ENCODE data around the gene ITPR1.

ITPR1 gene

DNA sequence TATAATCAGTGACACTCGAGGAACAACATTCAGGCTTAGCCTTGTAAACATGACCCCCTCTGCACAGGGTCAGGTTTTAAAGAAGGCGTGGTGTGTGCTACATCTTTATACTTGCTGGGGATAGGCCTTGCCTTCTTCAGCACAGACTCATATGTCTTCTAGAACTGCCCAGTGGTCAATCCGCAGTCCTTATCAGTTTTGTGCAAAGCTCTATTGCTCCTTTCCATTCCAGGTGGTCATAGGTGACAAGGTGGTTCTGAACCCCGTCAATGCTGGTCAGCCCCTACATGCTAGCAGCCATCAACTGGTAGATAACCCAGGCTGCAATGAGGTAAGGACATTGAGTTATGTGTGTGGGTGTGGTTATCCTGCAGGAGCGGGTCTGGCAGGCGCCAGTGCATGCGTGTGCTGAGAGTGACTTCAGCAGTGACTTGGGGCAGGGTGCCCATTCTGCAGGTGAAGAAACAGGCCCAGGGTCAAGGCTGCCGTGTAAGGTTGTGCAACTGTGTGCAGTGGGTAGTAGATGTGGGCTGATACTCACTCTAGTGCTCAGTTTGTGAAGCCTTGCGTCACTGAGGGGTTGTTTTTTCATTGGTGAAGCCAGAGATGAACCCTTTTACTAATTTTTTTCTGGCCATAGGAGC is 150.9 kb downstream of the ITPR1 start:
- no peak for DNase-seq (ENCODE audit: low read depth in 2 of 2)

DNA sequence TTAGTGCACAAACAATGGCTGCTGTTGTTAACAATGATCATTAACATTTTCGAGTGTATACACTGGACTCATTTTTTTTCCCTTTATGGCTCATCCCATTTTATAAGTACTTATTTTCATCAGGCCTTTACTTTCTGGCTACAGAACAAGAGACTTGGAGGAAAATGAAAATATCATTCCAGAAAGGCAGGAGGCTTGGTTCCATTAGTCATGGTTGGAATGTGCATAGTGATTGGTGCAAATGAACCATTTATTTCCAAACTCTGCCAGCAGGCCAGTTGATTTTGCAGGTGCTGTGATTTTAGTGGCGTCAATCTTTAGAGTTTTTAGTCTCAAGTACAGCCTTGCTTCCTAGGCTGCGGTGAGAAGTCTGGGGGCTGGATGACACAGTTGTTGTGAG is 151.8 kb downstream of the ITPR1 start:
- no peak for DNase-seq (ENCODE audit: low read depth in 2 of 2)

DNA sequence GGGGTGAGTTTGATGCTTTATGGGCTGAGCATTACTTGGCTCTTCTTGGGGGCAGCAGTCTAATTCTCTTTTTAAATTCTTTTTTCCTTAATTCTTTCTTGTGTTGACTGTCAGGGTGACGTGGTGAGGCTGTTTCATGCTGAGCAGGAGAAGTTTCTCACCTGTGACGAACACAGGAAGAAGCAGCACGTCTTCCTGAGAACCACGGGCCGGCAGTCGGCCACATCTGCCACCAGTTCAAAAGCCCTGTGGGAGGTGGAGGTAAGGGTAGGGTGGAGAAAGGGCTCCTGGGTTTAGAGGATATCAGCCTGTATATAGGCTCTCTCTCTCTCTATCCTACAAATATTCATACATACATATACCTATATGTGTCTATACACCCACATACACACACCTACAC is 152.3 kb downstream of the ITPR1 start:
- no peak for DNase-seq (ENCODE audit: low read depth in 2 of 2)

DNA sequence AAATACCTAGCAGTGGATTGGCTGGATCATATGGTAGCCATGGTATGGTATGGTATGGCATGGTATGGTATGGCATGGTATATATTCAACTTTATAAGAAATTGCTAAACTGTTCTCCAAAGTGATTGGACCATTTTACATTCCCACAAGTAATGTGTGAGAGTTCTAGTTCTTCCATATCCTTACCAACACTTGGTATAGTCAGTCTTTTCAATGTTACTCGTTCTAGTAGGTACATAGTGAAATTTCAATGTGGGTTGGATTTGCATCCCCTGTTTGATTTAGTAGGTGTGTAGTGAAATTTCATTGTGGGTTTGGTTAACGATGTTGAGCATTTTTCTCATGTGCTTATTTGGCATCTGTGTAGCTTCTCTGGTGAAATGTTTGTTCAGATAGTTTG is 154.3 kb downstream of the ITPR1 start:
- no peak for DNase-seq (ENCODE audit: low read depth in 2 of 2)

DNA sequence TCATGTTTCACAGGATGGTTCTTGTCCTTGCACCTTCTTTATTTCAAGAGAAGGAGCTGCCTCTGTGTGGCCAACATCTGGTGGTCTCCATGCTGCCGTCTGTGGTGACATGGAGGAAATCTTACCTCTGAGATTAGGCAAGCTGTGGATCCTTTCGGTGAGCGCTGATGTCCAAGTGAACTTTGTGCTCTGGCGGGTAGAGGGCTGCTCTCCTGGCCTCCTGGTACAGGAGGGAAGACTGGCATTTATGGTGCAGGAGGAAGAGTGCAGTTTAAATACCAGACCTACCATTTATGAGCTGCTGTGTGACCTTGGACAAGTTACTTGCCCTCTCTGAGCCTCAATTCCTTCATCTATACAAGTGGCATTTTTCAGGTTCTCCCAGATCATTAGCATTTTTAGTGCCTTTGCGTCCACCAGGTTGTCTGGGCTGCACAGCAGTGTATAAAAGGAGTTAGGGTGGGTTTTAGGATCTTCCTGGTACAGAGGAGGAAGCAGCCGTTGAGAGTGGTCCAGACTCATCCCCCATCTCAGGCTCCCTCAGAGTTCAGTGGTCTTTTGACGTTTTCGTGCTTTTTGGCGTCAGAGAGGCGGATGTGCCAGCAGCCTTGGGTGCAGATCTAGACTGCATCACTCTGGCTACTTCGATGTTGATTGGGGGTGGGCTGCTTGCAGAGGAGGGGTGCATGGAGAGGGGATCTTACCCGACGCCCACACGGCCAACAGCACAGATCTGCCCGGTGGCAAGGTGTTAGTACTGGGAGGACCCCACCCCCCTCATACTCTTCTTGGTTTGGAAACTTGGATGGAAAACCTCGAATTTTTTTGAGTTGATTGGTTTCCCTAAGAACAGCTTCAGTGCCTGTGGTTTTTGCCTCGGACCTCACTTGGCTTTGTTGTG is 162.2 kb downstream of the ITPR1 start:
- no peak for DNase-seq (ENCODE audit: low read depth in 2 of 2)

DNA sequence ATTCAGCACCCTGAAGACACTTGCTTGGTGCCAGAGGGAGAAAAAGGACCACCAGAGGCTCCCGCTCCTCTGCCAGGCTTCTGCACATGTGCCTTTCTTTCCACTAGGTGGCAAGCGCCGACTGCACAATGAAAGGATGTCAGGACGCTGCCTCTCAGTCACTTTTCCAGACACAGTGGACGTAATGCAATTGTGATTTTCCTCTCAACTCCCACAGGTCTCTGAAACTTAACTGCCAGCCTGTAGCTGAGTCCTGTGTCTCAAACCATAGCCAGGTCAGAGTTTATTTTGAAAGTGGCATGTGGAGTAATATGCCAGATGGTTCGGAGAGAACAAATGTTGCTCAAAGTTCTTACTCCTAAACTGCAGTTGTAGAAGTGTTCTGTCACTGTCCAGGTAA is 162.9 kb downstream of the ITPR1 start:
- DNase-seq (ENCODE audit: low read depth in 2 of 2) = no peak

DNA sequence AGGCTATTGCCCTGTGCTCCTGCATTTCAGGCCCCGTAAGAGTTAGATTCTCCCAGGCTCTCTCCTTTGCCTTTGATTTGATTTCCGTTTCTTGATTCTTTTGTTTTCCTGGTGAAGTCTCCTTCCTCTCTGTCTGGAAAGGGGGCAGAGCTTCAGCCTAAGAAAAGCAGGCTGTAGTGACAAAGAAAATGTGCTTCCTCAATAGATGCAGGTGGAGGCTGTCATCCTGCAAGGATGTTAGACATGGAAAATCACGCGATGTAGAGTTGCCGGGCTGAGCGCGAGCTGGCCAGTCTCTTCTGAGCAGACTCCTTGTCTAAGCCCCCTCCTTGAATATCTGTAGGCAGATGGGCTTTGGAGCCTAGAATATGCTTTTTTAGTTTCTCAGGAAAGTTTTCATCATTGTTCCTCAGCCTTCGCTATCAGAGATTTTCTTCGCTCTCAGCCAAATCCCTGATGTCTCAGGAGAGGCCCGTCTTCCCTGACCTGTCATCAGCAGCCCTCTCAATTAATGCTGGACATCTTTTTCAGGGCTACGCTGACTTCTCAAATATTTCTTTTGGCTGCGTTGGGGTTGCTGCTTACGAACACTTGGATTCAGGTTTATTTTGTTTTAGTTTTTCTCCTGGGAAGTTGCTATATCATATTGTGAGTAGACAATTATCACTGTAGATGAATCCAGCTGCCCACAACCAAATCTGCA is 163.6 kb downstream of the ITPR1 start:
- no peak for DNase-seq (ENCODE audit: low read depth in 2 of 2)

DNA sequence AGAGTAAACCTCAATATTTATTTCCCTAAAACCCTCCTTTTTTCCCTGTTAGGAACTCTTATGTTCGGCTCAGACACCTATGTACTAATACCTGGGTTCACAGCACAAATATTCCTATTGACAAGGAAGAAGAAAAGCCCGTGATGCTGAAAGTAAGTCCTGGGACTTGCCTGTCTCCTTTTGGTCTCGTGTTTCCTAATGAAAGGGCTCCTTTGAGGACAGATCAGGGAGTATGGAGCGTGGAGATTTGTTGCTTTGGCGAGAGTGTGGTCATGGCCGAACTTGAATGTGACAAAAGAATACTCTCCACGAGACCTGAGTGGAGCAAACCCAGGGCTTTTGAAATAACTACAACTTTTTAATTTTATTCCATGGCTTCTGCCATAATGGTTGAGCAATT is 167.8 kb downstream of the ITPR1 start:
- DNase-seq (ENCODE audit: low read depth in 2 of 2) = no peak

DNA sequence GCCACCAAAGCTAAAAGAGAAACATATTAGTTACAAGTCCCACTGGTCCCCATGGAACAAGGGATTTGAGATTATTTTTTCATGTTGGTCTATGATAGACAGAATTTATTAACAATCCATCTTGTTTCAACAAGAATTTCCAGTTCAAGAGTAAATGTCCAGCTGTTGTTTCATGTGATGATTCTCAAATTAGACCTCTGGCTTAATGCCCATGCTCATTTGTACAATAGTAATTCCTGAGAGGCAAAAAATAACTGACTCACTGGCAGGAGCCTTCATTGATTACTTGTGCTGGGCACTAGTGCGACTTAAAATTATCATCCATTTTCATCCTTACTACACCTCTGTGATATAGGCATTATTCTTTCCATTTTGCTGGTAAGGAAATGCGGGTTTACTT is 171.3 kb downstream of the ITPR1 start:
- DNase-seq (ENCODE audit: low read depth in 2 of 2) = no peak

DNA sequence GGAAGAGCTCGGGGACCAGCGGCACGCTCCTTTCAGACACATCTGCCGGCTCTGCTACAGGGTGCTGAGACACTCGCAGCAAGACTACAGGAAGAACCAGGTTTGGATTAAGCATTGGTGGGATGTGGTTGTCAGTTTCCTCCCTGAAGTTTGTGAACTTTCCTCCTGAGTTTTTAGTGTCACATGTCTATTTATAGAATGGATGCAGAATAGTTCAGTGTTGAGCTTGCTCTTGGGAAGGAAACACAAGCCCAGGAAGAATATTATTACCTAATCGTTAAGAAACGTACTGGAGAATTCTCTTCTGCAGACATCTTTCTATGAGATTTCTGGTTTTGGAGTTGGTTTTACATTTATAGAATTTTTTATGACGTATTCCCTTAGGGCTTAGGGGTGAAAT is 172.0 kb downstream of the ITPR1 start:
- DNase-seq (ENCODE audit: low read depth in 2 of 2) = no peak

DNA sequence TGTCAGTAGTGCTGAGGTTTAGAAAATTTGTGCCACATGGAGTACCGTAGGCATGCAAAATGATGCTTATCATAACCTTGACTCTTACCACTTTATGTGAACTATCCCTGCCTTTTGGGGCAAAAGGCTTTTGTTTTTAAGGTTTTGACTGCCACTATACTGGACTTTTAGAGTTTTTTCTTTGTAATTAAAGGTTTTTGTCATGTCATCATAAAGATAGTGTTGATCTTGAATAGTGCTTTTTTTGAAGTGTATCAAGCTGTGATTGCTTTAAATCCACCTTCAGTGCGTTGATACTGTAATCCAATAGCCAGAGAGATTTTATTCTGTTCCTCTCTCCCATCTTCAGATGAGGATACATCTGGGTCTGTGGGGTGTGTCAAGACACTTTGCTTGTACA is 172.9 kb downstream of the ITPR1 start:
- DNase-seq (ENCODE audit: low read depth in 2 of 2) = no peak

DNA sequence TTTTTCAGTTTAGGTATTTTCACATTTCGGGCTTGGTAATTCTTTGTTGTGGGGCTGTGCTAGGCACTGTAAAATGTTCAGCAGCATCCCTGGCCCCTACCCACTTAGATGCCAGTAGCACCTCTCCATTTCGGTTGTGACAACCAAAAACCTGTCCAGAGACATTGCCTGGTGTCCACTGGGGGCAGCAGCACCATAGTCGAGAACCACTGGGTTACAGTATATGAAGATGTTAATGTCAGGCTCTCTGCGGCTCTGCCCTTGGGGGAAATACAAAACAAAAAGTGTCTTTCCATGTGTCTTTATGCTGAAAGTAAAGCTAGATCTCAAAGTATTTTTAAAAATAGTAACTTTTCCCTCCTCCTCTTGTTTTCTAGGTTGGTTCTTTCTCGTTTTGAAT is 177.2 kb downstream of the ITPR1 start:
- DNase-seq (ENCODE audit: low read depth in 2 of 2) = no peak

DNA sequence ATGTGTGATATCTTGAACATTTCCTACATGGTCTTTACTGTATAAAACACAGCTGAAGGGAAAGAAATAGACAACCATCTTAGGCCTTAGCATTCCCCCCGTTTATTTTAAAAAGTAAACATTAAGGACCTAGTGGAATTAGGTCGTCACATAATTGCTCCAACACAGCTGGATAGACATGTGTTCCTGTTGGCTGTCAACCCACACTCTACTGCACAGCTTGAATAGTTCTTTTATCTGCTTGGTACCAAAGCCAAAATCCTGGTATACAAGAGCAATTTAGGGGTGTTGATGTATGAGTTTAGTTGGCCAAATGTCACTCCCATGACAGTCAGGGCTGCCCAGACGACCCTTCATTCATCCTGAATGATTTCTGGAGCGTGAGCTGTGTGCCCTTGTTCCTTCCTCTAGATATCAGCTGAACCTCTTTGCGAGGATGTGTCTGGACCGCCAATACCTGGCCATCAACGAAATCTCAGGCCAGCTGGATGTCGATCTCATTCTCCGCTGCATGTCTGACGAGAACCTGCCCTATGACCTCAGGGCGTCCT is 179.7 kb downstream of the ITPR1 start:
- DNase-seq (ENCODE audit: low read depth in 2 of 2) = no peak

DNA sequence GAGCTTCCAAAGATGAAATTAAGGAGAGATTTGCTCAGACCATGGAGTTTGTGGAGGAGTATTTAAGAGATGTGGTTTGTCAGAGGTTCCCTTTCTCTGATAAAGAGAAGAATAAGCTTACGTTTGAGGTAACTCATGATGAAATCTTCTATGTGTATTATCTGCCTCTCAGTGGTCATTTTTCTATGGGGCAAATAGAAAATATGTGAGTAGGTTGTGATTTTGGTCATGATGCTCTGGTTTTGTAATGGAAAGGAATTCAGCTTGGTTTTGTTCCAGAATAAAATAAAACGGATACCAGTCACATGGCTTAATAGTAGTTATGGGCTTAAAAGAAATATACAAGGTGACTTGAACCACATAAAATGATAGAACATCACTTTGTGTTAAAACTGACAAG is 181.1 kb downstream of the ITPR1 start:
- no peak for DNase-seq (ENCODE audit: low read depth in 2 of 2)

DNA sequence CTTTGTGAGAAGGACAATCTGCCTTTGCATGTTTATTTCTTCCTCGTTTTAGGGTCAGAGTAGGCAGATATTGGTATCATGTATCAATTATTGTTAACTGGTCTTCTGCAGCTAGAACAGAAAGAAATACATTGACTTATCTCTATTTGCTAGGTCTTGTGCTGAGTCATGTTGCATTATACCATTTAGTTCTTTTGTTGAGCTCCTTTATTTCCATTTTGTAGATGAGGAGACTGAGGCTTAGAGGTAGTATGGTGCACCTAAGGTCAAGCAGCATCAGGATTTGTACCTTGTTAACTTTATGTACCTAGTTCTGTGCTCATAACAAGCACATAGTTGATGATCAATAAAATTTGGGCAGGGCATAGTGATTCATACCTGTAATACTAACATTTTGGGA is 182.6 kb downstream of the ITPR1 start:
- no peak for DNase-seq (ENCODE audit: low read depth in 2 of 2)

DNA sequence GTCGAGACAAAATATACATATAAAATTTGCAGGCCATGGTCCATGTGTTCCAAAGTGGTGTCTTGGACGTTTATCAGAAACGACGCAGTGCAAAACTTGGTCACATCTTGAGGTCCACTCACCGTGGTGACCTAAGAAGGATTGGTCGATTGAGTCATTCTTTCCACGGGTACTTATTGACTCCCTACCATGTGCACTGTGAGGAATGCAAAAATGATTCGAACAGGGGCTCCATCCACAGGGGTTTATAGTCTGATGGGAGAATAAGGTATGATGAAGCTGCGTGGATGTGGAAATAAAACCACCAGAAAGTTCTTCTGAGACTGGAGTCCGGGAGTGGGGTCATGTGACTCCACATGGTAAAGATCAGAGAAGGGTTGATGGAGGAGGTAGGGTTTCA is 185.2 kb downstream of the ITPR1 start:
- DNase-seq (ENCODE audit: low read depth in 2 of 2) = no peak

DNA sequence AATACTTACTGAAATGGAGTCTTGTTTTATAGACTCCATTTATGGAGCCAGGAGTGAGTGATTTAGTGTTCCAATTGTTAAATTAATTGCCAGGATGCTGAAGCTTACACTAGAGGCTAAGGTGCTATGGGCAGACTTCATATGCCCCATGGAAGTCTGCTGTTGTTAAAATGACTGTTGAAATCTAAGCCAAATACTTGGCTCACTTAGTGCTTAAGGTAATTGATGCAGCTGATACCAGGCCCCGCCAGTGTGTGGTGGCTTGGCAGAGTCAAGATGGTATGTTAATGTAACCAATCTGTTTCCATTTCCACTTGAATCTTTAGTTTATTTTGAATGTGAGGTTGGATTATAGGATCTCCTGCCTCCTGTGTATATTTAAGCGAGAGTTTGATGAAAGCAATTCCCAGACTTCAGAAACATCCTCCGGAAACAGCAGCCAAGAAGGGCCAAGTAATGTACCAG is 187.1 kb downstream of the ITPR1 start:
- no peak for DNase-seq (ENCODE audit: low read depth in 2 of 2)

DNA sequence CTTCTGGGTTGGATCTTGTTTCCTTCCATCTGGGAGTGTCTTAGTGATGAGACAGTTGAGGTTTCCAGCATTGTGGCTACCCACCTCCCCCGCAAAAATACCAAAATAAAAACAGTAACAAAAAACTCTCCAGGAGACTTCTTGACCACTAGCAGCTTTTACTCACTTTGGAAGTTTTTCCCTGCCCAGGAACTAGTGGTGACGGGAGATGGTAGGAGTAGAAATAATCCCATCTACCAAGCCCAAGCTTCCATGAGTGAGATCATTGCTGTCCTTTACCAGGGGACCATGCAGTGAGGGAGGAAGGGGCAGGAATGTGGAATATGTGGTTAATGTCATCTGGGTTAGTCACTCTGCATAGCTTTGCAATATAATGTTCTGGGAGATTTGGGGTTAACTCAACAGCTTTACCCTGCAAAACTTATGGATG is 187.7 kb downstream of the ITPR1 start:
- DNase-seq (ENCODE audit: low read depth in 2 of 2) = no peak

DNA sequence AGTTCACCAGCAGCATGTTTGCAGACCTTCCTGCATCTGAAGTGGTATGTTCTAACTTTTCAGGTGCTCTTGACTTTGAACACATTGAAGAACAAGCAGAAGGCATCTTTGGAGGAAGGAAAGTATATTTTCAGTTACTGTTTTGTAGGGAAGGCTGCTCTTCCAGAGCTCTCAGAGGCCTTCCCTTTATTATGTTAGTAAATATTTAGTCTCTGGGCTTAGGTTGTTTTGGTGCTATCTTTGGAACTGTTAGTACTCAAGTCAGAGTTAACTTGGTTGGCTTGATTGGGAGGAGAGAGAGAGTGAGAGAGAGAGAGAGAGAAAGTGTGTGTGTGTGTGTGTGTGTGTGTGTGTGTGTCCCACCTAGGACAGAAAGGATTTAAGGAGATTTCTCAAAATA is 188.2 kb downstream of the ITPR1 start:
- DNase-seq (ENCODE audit: low read depth in 2 of 2) = no peak

DNA sequence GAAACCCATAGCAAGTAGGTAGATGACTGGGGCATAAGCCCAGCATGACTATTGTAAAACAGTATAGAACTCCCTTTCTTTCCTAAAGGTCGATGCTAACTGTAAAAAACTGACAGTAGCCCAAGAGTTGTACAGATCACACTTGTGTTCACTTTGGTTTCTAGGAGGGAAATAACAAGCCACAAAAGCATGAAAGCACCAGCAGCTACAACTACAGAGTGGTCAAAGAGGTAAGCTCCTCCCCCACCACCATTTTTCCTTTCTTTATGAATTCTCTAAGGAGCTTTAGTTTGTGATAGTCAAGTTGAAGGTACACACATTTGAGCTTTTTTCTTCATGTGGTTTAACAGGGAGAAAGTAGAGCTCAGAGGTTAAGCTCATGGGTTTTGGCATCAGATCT is 191.0 kb downstream of the ITPR1 start:
- DNase-seq (ENCODE audit: low read depth in 2 of 2) = no peak

DNA sequence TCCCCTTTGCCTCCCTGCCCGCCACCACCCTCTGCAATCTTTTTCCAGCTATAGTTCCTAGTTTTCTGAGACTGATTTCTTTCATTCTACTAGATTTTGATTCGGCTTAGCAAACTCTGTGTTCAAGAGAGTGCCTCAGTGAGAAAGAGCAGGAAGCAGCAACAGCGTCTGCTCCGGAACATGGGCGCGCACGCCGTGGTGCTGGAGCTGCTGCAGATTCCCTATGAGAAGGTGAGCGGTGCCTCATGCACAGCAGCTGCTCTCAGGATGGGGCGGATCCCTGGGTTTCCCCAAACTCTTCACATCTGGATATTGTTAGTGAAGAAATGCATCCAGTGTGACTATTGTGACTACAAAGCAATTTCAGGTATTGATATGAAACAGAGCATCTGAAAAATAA is 191.8 kb downstream of the ITPR1 start:
- DNase-seq (ENCODE audit: low read depth in 2 of 2) = no peak

DNA sequence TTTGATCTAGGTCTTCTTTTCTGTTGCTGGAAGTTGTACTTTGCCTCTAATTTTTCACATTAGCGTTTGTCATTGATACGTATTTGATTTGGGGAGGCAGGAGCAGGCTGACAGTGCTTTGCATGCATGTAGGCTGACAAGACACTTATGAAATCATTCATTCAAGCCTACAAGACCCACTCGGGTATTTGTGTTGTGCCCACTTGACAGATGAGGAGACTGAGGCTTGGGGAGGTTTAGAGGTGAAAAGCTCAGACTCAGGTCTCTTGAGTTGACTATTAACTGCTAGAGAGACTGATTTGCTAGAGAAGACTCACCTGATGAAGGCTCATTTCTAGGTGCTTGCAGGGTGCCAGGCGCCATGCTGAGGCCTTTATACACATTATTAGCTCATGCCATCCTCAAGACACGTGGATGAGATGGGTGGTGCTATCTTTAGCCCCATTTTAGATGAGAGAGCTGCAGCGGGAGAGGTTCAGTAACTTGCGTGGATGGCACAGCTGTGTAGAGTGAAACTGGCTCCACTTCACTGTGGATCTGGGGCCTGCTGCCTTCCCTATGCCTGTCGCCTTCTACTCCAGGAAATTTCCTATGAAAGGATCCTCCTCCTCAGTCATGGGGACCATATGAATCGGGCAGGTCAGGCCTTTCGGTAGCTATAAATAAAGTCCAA is 192.7 kb downstream of the ITPR1 start:
- no peak for DNase-seq (ENCODE audit: low read depth in 2 of 2)
